Measurements from ENCODE around the gene AAMDC.

AAMDC gene

GRCh38 chr11:77799338-77799737, 21.6 kb upstream of the AAMDC start:
- H3K18ac ChIP-seq (ENCODE audit: low read length), result no peak overlapping the region
- H2BK15ac ChIP-seq (ENCODE audit: low read length), result no peak overlapping the region
- H3K27ac ChIP-seq (replicated peaks; ENCODE audit: low read length), result no peak overlapping the region
- H3K4me3 ChIP-seq (ENCODE audit: low read length in 2 of 2), result no peak overlapping the region
- no peak overlapping the region for H2BK5ac ChIP-seq (ENCODE audit: low read length)
- DNase-seq (ENCODE audit: low spot score), result no peak
- H3K79me1 ChIP-seq (ENCODE audit: low read depth, low read length), result peaks cover 7% of the 10 kb centered on the region
- H3K4me1 ChIP-seq (ENCODE audit: control insufficient read depth in 2 of 2, insufficient read depth in 1 of 2, low read depth in 1 of 2, low read length in 2 of 2), result no peaks in the 10 kb centered on the region
- no peak overlapping the region for H3K4ac ChIP-seq (ENCODE audit: low read length)
- no peak overlapping the region for H2AK5ac ChIP-seq (ENCODE audit: low read depth, low read length)
- H4K91ac ChIP-seq (ENCODE audit: low read depth, low read length, poor library complexity), result no peak overlapping the region
- H2AFZ ChIP-seq (ENCODE audit: low read length), result no peak overlapping the region
- peaks cover 0 to 11% of the 10 kb centered on the region in 2 donors for H3K9me3 ChIP-seq (replicated peaks in 1 of 2; ENCODE audit: control insufficient read depth in 2 of 2, insufficient read depth in 1 of 2, low read depth in 1 of 2, low read length in 2 of 2)
- H3K23ac ChIP-seq (ENCODE audit: low read depth, low read length, poor library complexity), result no peak overlapping the region
- WGBS, 2 donors (ENCODE audit: extremely low coverage in 2 of 2, insufficient read length in 2 of 2, insufficient replicate concordance in 1 of 2), result no CpG with 5 or more reads among the region's 3 CpGs
- H3K9ac ChIP-seq (ENCODE audit: low read depth, low read length, poor library complexity), result no peak overlapping the region
- no peak overlapping the region for H3K4me2 ChIP-seq (ENCODE audit: insufficient read depth, low read length, poor library complexity, severe bottlenecking)
- no peak overlapping the region for H4K8ac ChIP-seq (ENCODE audit: low read depth, low read length)
- no peak overlapping the region for H2BK120ac ChIP-seq (ENCODE audit: low read depth, low read length)
- H2BK12ac ChIP-seq (ENCODE audit: low read length), result no peak overlapping the region
- peaks cover 0 to 38% of the 10 kb centered on the region in 2 donors for H3K36me3 ChIP-seq (replicated peaks in 1 of 2; ENCODE audit: control insufficient read depth in 2 of 2, insufficient read depth in 2 of 2, low read length in 2 of 2)
- H3K27me3 ChIP-seq (ENCODE audit: control insufficient read depth in 3 of 3, insufficient read depth in 3 of 3, low read depth in 1 of 3, low read length in 3 of 3), result no peaks in the 10 kb centered on the region
- H3K14ac ChIP-seq (ENCODE audit: low read length), result no peak overlapping the region

GRCh38 chr11:77800449-77800848, 20.5 kb upstream of the AAMDC start:
- Histone ChIP-seq H4K8ac (ENCODE audit: low read depth, low read length) (no peak overlapping the region), H3K9me3 (replicated peaks in 1 of 2; ENCODE audit: control insufficient read depth in 2 of 2, insufficient read depth in 1 of 2, low read depth in 1 of 2, low read length in 2 of 2) (peaks cover 0 to 8% of the 10 kb centered on the region in 2 donors), H3K4me2 (ENCODE audit: insufficient read depth, low read length, poor library complexity, severe bottlenecking) (no peak overlapping the region), H2BK5ac (ENCODE audit: low read length) (no peak overlapping the region), H3K4me3 (ENCODE audit: low read length in 2 of 2) (no peak overlapping the region), H3K18ac (ENCODE audit: low read length) (no peak overlapping the region), H2AK5ac (ENCODE audit: low read depth, low read length) (no peak overlapping the region), H2BK120ac (ENCODE audit: low read depth, low read length) (no peak overlapping the region), H3K4me1 (ENCODE audit: control insufficient read depth in 2 of 2, insufficient read depth in 1 of 2, low read depth in 1 of 2, low read length in 2 of 2) (no peaks in the 10 kb centered on the region), H4K91ac (ENCODE audit: low read depth, low read length, poor library complexity) (no peak overlapping the region), H2AFZ (ENCODE audit: low read length) (no peak overlapping the region), H3K14ac (ENCODE audit: low read length) (no peak overlapping the region), H2BK15ac (ENCODE audit: low read length) (no peak overlapping the region), H3K9ac (ENCODE audit: low read depth, low read length, poor library complexity) (no peak overlapping the region), H3K27ac (replicated peaks; ENCODE audit: low read length) (no peak overlapping the region), H3K27me3 (ENCODE audit: control insufficient read depth in 3 of 3, insufficient read depth in 3 of 3, low read depth in 1 of 3, low read length in 3 of 3) (no peaks in the 10 kb centered on the region), H3K4ac (ENCODE audit: low read length) (no peak overlapping the region), H3K36me3 (replicated peaks in 1 of 2; ENCODE audit: control insufficient read depth in 2 of 2, insufficient read depth in 2 of 2, low read length in 2 of 2) (peaks cover 0 to 50% of the 10 kb centered on the region in 2 donors), H3K23ac (ENCODE audit: low read depth, low read length, poor library complexity) (no peak overlapping the region), H3K79me1 (ENCODE audit: low read depth, low read length) (peaks cover 7% of the 10 kb centered on the region), H2BK12ac (ENCODE audit: low read length) (no peak overlapping the region)
- DNase-seq (ENCODE audit: low spot score), result no peak

DNA sequence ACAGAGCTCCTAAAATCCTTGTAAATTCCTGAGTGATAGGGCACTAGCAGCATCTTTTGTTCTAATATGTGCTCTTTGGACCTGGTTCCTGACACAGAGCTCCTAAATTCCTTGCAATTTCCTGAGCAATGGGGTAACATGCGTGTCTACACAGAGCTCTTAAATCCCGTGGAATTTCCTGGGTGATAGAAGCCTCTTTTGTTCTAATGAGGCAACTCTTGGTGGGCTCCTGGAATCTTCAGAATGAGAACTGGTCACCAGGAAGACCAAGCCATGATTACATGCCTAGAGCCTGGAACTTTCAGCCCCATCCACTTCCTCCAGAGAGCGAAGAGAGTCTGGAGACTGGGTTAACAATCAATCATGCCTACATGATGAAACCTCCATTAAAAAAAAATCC, 19.5 kb upstream of the AAMDC start:
- Histone ChIP-seq H3K4ac (ENCODE audit: low read length) (no peak overlapping the region), H3K4me1 (ENCODE audit: control insufficient read depth in 2 of 2, insufficient read depth in 1 of 2, low read depth in 1 of 2, low read length in 2 of 2) (no peaks in the 10 kb centered on the region), H4K8ac (ENCODE audit: low read depth, low read length) (no peak overlapping the region), H3K18ac (ENCODE audit: low read length) (no peak overlapping the region), H3K4me3 (ENCODE audit: low read length in 2 of 2) (no peak overlapping the region), H2BK5ac (ENCODE audit: low read length) (no peak overlapping the region), H2AK5ac (ENCODE audit: low read depth, low read length) (no peak overlapping the region), H3K14ac (ENCODE audit: low read length) (no peak overlapping the region), H3K79me1 (ENCODE audit: low read depth, low read length) (peaks cover 7% of the 10 kb centered on the region), H3K9ac (ENCODE audit: low read depth, low read length, poor library complexity) (no peak overlapping the region), H3K9me3 (replicated peaks in 1 of 2; ENCODE audit: control insufficient read depth in 2 of 2, insufficient read depth in 1 of 2, low read depth in 1 of 2, low read length in 2 of 2) (peaks cover 0 to 8% of the 10 kb centered on the region in 2 donors), H4K91ac (ENCODE audit: low read depth, low read length, poor library complexity) (no peak overlapping the region), H3K27ac (replicated peaks; ENCODE audit: low read length) (no peak overlapping the region), H3K36me3 (replicated peaks in 1 of 2; ENCODE audit: control insufficient read depth in 2 of 2, insufficient read depth in 2 of 2, low read length in 2 of 2) (peaks cover 0 to 52% of the 10 kb centered on the region in 2 donors), H3K4me2 (ENCODE audit: insufficient read depth, low read length, poor library complexity, severe bottlenecking) (no peak overlapping the region), H2BK12ac (ENCODE audit: low read length) (no peak overlapping the region), H2AFZ (ENCODE audit: low read length) (no peak overlapping the region), H2BK15ac (ENCODE audit: low read length) (no peak overlapping the region), H3K27me3 (ENCODE audit: control insufficient read depth in 3 of 3, insufficient read depth in 3 of 3, low read depth in 1 of 3, low read length in 3 of 3) (no peaks in the 10 kb centered on the region), H2BK120ac (ENCODE audit: low read depth, low read length) (no peak overlapping the region), H3K23ac (ENCODE audit: low read depth, low read length, poor library complexity) (no peak overlapping the region)
- no CpG with 5 or more reads among the region's 3 CpGs for WGBS, 2 donors (ENCODE audit: extremely low coverage in 2 of 2, insufficient read length in 2 of 2, insufficient replicate concordance in 1 of 2)
- no peak for DNase-seq (ENCODE audit: low spot score)

DNA sequence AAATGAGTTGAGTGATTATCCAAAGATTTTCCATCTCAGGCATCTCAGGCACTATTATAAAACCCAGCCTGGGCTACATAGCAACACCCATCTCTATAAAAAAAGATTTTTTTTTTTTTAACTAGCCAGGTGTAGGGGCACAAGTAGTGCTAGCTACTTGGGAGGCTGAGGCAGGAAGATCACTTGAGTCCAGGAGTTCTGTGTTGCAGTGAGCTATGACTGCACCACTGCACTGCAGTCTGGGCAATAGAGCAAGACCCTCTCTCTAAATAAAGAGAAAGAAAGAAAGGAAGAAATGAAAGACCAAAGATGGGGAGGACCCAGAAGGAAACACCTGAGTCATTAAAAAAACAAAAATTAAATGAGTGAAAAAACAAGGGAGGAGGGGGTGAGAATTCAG, 14.5 kb upstream of the AAMDC start:
- no peak overlapping the region for H3K9ac ChIP-seq (ENCODE audit: low read depth, low read length, poor library complexity)
- no peak overlapping the region for H2BK15ac ChIP-seq (ENCODE audit: low read length)
- no peaks in the 10 kb centered on the region for H3K4me1 ChIP-seq (ENCODE audit: control insufficient read depth in 2 of 2, insufficient read depth in 1 of 2, low read depth in 1 of 2, low read length in 2 of 2)
- no peak overlapping the region for H3K23ac ChIP-seq (ENCODE audit: low read depth, low read length, poor library complexity)
- no peak overlapping the region for H2BK120ac ChIP-seq (ENCODE audit: low read depth, low read length)
- H3K79me1 ChIP-seq (ENCODE audit: low read depth, low read length), result no peaks in the 10 kb centered on the region
- H3K18ac ChIP-seq (ENCODE audit: low read length), result no peak overlapping the region
- H3K4me3 ChIP-seq (ENCODE audit: low read length in 2 of 2), result no peak overlapping the region
- no peak overlapping the region for H2AFZ ChIP-seq (ENCODE audit: low read length)
- no peak overlapping the region for H2AK5ac ChIP-seq (ENCODE audit: low read depth, low read length)
- H3K27me3 ChIP-seq (ENCODE audit: control insufficient read depth in 3 of 3, insufficient read depth in 3 of 3, low read depth in 1 of 3, low read length in 3 of 3), result no peaks in the 10 kb centered on the region
- DNase-seq (ENCODE audit: low spot score), result no peak
- H3K4ac ChIP-seq (ENCODE audit: low read length), result no peak overlapping the region
- no peak overlapping the region for H2BK12ac ChIP-seq (ENCODE audit: low read length)
- H3K27ac ChIP-seq (replicated peaks; ENCODE audit: low read length), result no peak overlapping the region
- H4K91ac ChIP-seq (ENCODE audit: low read depth, low read length, poor library complexity), result no peak overlapping the region
- no peaks in the 10 kb centered on the region for H3K9me3 ChIP-seq (replicated peaks in 1 of 2; ENCODE audit: control insufficient read depth in 2 of 2, insufficient read depth in 1 of 2, low read depth in 1 of 2, low read length in 2 of 2)
- no peak overlapping the region for H3K4me2 ChIP-seq (ENCODE audit: insufficient read depth, low read length, poor library complexity, severe bottlenecking)
- H4K8ac ChIP-seq (ENCODE audit: low read depth, low read length), result no peak overlapping the region
- peaks cover 3 to 60% of the 10 kb centered on the region in 2 donors for H3K36me3 ChIP-seq (replicated peaks in 1 of 2; ENCODE audit: control insufficient read depth in 2 of 2, insufficient read depth in 2 of 2, low read length in 2 of 2)
- H2BK5ac ChIP-seq (ENCODE audit: low read length), result no peak overlapping the region
- H3K14ac ChIP-seq (ENCODE audit: low read length), result no peak overlapping the region

Measured in neuronal stem cell (in vitro differentiated cells).